ENCODE measurements around the gene SKIC2.

SKIC2 gene

DNA sequence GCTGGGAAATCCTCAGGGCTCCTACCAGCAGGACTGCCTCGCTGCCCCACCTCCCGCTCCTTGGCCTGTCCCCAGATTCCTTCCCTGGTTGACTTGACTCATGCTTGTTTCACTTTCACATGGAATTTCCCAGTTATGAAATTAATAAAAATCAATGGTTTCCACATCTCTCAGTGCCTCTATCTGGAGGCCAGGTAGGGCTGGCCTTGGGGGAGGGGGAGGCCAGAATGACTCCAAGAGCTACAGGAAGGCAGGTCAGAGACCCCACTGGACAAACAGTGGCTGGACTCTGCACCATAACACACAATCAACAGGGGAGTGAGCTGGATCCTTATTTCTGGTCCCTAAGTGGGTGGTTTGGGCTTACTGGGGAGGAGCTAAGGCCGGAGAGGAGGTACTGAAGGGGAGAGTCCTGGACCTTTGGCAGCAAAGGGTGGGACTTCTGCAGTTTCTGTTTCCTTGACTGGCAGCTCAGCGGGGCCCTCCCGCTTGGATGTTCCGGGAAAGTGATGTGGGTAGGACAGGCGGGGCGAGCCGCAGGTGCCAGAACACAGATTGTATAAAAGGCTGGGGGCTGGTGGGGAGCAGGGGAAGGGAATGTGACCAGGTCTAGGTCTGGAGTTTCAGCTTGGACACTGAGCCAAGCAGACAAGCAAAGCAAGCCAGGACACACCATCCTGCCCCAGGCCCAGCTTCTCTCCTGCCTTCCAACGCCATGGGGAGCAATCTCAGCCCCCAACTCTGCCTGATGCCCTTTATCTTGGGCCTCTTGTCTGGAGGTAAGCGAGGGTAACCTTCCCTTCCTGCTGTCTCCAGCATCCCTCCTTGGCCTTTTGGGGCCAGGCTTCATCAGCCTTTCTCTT, 13.2 kb upstream of the SKIC2 start, which contains the start of gene CFB:
CFB (plus strand) TSS at position 589 of the 863 bp plus-strand sequence; CDS start at position 716, 127 bp downstream.
- peak; percentile 20 for DNase-seq

DNA sequence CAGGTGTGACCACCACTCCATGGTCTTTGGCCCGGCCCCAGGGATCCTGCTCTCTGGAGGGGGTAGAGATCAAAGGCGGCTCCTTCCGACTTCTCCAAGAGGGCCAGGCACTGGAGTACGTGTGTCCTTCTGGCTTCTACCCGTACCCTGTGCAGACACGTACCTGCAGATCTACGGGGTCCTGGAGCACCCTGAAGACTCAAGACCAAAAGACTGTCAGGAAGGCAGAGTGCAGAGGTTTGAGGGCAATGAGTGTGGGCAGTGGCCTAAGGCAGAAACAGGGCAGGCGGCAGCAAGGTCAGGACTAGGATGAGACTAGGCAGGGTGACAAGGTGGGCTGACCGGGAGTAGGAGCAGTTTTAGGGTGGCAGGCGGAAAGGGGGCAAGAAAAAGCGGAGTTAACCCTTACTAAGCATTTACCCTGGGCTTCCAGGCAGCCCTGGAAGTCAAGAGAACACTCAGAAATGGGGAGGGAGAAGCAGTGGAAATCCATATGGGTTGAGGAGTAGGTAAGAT, 12.5 kb upstream of the SKIC2 start:
- no peak for DNase-seq

DNA sequence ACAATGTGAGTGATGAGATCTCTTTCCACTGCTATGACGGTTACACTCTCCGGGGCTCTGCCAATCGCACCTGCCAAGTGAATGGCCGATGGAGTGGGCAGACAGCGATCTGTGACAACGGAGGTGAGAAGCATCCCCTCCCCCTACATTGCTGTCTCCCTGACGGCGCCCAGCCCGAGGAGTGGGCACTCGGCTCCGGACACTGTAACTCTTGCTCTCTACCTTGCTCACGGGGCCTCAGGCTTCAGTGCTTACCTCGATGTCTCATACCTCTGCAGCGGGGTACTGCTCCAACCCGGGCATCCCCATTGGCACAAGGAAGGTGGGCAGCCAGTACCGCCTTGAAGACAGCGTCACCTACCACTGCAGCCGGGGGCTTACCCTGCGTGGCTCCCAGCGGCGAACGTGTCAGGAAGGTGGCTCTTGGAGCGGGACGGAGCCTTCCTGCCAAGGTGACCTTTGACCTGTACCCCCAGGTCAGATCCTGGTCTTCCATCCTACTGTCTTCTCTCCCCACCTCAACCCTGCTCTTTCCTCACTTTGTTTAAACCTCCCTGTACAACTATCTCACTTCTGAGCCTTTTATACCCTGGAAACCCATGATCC, 11.8 kb upstream of the SKIC2 start:
- no peak for DNase-seq

DNA sequence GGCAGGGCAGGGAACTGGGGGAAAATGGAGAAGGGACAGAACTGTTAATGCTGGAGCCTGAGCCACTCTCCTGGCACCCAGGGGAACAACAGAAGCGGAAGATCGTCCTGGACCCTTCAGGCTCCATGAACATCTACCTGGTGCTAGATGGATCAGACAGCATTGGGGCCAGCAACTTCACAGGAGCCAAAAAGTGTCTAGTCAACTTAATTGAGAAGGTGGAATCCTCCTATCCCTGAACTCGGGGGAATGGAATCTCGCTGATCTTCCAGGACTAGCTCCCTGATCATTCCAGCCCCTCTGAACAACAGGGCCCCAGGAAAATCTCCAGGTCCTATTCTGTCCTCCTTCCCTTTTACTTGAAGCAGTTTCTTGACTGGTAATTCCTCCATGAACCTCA, 11.1 kb upstream of the SKIC2 start:
- no peak for DNase-seq

DNA sequence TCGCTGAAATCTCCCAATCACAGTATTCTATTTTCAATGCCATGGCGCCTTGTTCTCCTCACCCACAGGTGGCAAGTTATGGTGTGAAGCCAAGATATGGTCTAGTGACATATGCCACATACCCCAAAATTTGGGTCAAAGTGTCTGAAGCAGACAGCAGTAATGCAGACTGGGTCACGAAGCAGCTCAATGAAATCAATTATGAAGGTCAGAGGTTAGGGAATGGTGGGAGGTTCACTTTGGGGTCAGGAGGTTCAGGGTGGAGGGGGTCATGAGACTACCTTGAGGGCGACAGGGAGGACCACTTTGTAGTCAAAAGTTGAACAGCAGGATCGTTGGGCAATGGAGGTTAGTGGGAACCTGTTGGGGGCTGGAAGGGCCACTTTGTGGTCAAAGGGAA, 10.7 kb upstream of the SKIC2 start:
- no peak for DNase-seq

DNA sequence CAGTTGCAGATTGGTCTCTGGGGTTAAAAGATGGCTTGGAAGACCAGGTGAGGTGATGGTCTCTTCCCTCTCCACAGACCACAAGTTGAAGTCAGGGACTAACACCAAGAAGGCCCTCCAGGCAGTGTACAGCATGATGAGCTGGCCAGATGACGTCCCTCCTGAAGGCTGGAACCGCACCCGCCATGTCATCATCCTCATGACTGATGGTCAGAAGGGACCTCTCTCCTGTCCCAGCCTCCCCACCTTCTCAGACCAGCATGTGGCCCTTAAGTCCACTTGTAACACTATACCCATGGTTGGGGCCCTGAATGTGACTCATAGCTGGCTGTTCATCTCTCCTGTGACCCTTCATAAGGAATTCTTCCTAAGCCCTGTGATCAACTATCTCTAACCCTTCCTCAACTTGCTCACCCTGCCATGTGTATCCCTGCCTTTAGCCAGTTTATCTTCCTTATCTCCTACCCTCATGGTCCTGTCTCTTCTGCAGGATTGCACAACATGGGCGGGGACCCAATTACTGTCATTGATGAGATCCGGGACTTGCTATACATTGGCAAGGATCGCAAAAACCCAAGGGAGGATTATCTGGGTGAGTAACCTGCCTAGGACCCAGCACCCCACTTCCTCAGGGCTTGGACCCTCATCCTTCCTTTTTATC, 10.1 kb upstream of the SKIC2 start:
- DNase-seq: no peak

DNA sequence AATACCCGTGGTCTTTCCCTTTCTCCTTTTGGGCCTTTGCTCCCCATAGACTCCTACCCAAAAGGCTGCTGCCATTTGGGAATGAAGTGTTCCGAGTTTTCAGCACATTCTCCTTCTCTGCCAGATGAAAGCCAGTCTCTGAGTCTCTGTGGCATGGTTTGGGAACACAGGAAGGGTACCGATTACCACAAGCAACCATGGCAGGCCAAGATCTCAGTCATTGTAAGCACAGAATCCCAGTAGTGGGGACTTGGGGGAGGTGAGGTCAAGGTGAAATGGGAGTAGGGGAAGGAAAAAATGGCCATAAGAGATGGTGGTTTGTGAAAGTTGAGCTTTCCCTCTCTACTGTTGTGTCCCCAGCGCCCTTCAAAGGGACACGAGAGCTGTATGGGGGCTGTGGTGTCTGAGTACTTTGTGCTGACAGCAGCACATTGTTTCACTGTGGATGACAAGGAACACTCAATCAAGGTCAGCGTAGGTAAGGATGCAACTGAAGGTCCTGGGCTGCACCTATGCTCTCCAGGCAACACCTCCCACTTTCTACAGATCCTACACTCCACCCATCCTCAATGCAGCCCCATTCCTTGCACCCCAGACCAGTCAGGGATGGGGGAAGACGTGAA, 8.9 kb upstream of the SKIC2 start:
- DNase-seq: no peak

DNA sequence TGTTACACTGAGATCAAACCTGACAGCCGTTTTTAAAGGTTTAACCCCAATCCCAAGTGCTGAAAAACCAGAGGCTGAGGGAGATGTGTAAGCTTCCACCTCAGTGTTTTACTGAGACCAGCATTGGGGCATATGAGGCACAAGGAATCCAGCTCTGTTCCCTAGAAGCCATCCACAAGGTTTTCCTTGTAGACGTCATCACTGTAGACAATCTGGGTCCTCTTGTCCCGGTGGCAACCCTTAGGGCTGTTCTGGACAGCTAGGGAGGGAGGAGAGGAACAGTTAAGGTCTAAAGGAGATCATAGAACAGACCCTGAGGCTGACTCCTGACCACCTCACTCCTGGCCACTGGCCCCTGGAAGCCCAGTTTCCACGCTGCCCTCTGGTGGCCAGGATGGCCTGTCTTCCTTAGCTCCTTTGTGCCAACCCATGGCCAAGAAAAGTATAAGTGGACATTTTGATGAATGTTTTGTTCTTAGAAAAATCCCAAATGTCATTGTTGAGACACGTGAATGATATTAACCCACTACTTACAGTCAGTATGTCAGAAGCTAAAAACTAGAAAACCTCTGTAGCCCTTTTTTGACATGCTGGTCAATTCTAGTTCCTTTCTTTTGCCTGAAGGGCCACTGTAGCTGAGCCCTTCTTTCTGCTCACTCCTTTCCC, 6.7 kb upstream of the SKIC2 start:
- DNase-seq: no peak

DNA sequence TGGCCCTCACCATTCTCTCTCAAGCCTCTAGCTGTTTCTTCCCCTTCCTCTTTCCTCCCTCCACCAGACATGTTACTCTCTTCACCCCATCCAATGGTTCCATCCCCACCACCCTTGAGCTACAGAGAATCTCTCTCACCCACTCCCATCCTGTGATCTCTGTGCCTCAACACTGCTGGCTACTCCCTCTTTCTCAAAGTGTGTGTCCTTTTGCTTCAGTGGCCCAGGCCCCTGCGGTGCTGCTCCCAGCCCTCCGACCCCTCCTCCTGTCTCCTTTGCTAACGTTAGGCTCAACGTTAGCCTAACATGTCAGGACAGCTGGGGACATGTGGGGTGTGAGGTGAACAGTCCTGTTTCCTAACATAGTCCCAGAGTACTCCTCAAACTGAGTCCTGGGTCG, 6.1 kb upstream of the SKIC2 start:
- DNase-seq: no peak

DNA sequence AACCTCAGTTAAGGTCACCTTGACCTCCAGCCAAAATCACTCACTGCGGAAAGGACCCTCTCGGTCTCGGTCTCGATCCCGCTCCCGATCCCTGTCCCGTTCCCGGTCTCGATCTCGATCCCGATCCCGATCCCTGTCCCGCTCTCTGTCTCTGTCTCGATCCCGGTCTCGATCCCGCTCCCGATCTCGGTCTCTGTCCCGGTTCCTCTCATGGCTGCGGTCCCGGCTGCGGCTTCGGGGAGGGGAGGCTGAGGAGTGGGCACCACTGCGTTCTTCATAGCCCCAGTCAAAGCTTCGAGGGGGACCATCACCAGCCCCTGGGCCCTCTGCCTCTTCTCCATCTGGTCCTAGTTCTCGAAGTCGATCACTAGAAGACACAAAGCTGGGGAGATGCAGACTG, 4.5 kb upstream of the SKIC2 start:
- DNase-seq: no peak

DNA sequence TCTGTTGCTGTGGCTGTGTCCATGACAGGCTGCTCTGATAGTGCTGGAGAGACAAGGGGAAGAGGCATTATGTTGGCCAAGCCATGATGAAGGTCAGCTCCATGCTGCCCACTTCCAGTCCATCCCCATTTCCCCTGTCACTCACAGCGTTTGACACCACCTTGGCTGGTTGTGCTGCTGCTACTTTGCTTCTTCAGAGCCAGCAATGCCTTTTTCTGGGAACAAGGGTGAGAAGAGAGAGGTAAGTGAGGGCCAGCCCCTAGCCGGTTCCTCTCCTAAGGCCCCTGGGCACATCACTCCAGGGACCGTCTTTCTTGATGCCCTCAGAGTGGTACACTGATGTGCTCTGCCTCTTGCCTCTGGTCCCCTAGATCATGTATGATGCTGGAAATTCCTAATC, 2.2 kb upstream of the SKIC2 start:
- no peak for DNase-seq

DNA sequence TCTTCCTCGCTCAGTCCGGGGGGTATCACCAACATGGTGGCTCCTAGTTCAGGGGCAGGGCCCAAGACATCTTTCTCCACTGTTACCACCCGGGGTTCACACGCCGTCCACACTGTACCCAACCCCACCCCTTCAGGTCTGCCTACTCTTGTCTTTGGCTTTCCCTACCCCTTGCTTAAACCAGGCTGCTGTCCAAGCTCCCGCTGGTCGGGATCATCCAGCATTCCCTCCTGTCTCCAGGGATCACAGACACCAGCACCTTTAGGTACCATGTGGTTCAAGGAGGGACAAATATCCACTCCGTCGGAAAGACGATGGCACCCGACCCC, 599 bp upstream of the SKIC2 start:
- DNase-seq: no peak

DNA sequence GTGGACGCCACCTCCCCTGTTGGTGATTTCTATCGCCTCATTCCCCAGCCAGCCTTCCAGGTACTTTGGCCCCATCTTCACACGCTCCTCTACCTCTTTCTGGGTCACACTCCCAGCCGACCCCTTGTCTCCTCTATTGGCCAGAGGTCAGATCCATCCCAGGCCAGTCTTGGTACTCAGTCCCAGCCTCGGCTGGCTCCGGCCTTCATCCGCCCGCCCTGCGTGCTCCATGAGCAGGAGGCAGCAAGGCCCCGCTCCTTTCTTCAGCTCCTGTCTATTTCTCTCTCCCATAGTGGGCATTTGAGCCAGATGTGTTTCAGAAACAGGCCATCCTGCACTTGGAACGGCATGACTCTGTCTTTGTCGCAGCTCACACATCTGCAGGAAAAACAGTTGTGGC, 2.6 kb downstream of the SKIC2 start:
- no peak for DNase-seq

DNA sequence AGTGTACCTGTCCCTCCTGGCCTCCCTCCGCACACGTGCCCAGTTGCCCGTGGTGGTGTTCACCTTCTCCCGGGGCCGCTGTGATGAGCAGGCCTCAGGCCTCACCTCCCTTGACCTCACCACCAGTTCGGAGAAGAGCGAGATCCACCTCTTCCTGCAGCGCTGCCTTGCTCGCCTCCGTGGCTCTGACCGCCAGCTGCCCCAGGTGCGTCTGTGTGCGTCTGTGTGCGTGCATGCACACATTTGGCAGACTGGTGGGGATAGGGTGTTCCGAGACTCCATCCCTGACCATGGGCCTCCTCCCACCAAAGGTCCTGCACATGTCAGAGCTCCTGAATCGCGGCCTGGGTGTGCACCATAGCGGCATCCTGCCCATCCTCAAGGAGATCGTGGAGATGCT, 4.9 kb downstream of the SKIC2 start:
- no peak for DNase-seq

DNA sequence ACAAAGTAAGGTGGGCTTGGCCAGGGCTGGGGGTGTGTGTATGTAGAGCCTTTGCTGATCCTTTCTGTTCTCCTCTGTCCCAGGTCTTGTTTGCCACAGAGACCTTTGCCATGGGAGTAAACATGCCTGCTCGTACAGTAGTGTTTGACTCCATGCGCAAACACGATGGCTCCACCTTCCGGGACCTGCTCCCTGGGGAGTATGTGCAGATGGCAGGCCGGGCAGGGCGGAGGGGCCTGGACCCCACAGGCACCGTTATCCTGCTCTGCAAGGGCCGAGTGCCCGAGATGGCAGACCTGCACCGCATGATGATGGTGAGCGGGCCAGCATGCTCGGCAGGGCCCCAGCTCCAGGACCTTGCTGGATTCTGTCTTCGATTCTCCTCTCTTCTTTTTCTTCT, 6.7 kb downstream of the SKIC2 start:
- no peak for DNase-seq

DNA sequence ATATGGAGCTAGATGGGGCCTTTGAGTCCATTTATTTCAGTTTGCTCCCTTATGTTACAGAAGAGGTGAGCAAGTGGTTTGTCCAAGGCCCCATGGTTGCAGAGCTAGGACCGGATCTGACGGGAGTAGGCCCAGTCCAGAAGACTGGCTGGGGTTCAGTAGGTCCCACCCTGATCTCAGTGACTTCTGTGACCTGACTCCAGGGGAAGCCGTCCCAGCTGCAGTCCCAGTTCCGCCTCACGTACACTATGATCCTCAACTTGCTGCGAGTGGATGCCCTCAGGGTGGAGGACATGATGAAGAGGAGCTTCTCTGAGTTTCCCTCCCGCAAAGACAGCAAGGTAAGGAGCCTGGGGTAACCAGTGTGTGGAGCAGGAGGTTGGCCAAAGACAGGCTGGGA, 7.5 kb downstream of the SKIC2 start:
- DNase-seq: no peak

DNA sequence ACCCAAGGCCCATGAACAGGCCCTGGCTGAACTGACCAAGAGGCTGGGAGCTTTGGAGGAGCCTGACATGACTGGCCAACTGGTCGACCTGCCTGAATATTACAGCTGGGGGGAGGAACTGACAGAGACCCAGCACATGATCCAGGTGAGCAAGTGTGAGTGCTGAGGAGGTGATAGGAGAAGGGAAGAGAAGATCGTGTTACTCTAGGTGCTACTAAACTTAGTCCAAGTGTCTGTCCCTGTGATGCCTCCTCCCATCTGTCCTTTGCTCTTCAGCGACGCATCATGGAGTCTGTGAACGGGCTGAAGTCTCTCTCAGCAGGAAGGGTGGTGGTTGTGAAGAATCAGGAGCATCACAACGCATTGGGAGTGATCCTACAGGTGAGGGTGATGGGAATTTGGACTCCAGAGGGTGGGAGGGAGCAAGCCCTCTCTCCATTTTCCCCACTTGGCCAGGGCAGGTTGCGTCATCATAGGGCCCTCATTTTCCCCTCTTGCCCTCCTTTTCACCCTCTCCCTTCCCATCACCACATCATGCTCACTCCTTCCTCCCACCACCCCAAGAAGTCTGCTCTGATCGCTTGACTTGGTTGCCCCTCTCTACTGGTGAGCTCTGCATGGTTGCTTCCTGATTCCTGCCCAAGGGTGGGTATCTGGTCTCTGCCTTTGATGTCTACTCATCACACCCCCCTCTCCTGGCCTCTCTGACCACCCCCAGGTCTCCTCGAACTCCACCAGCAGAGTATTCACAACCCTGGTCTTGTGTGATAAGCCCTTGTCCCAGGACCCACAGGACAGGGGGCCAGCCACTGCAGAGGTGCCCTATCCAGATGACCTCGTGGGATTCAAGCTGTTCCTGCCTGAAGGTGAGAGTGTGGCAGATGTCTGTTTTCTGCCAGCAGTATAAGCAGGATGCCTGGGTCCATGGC, 8.3 kb downstream of the SKIC2 start:
- no peak for DNase-seq

DNA sequence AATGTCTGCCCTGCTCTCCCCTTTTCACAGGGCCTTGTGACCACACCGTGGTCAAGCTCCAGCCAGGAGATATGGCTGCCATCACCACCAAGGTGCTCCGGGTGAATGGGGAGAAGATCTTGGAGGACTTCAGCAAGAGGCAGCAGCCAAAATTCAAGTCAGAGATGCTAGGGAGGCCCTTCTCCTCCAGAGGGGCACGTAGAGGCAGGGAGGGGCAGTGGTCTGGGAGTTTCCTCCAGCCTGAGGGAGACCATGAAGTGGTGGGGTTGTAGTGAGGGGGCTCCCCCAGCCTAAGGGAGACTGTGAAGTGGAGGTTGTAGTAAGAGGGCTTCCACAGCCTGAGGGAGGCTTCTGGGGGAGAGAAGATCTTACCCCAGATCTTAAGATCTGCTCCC, 8.9 kb downstream of the SKIC2 start:
- no peak for DNase-seq

DNA sequence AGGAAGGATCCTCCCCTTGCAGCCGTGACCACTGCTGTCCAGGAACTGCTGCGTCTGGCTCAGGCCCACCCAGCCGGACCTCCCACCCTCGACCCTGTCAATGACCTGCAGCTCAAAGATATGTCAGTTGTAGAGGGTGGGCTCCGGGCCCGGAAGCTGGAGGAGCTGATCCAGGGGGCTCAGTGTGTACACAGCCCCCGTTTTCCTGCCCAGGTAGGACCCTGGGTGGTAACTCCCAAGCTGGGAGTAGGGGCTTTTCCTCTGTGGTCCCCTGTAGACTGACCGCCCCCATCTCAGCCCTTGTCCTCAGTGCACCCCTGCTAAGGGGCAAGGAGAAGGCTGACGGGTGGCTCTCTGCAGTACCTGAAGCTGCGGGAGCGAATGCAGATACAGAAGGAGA, 9.4 kb downstream of the SKIC2 start:
- DNase-seq: no peak

DNA sequence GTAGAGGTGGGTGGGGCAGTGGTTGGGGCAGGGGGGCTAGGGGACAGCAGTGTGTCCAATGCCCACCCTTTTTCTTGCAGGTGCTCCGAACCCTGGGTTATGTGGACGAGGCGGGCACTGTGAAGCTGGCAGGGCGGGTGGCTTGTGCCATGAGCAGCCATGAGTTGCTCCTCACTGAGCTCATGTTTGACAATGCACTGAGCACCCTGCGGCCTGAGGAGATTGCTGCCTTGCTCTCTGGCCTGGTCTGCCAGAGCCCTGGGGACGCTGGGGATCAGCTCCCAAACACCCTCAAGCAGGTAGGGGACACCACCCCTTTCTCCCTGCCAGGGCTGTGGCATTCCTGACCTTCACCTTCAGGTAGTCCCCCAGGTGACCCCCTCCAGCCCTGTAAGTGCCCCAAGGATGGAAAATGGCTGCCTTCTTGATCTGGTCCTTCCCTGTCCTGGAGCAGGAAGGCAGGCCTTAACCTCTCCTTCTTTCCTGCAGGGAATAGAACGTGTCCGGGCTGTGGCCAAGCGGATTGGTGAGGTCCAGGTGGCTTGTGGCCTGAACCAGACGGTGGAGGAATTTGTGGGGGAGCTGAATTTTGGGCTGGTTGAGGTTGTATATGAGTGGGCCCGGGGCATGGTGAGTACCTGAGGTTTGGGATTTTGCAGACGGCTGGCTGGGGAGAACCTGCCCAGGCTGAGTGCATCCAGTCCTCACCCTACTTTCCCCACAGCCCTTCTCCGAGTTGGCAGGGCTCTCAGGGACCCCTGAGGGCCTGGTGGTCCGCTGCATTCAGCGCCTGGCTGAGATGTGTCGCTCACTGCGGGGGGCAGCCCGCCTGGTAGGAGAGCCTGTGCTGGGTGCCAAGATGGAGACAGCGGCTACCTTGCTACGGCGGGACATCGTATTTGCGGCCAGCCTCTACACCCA, 10.1 kb downstream of the SKIC2 start:
- DNase-seq: no peak

All from DMS79 (cell line).